Mammary epithelial cell (primary cell): ENCODE results near the gene CLMP.

Source experiments
- EZH2 ChIP-seq: IDR thresholded peaks from 2 replicates; pipeline ENCODE4 v1.6.1; 2012; ENCODE audit warnings: low read length, inconsistent platforms, borderline replicate concordance
- TF ChIP-seq, protein P1 (sequence below), 2 donors: IDR thresholded peaks in 1 of 2; conservative IDR thresholded peaks in 1 of 2; 2 replicates each; pipeline ENCODE4 v1.5.1; 2011 to 2012; ENCODE audit warnings: inconsistent platforms in 2 of 2, low read length in 2 of 2, mild to moderate bottlenecking in 2 of 2, control low read depth in 1 of 2, low read depth in 1 of 2; ENCODE audit not compliant: insufficient read depth in 1 of 2; ENCODE audit errors: extremely low read depth in 1 of 2

DNA sequence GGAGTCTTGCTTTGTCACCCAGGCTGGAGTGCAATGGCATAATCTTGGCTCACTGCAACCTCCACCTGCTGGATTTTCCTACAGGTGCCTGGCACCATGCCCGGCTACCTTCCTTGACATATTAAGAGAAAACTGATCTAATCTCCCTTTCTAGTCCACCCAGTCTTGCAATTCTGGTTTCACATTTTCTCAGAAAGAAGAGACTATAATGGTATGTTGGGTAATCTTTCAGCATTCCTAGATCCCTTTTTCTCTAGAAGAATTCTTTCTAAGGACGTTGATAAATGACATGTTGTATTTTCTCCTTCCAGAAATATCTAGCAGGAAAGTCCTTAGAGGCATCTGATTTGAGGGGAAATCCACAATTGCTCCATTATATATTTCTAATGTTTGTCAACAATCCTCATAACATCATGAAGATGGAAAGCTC lies 122.7 kb downstream of the CLMP start:
- TF ChIP-seq, protein P1, sequence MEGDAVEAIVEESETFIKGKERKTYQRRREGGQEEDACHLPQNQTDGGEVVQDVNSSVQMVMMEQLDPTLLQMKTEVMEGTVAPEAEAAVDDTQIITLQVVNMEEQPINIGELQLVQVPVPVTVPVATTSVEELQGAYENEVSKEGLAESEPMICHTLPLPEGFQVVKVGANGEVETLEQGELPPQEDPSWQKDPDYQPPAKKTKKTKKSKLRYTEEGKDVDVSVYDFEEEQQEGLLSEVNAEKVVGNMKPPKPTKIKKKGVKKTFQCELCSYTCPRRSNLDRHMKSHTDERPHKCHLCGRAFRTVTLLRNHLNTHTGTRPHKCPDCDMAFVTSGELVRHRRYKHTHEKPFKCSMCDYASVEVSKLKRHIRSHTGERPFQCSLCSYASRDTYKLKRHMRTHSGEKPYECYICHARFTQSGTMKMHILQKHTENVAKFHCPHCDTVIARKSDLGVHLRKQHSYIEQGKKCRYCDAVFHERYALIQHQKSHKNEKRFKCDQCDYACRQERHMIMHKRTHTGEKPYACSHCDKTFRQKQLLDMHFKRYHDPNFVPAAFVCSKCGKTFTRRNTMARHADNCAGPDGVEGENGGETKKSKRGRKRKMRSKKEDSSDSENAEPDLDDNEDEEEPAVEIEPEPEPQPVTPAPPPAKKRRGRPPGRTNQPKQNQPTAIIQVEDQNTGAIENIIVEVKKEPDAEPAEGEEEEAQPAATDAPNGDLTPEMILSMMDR (conservative IDR thresholded peaks at IDR 0.05 in 1 of 2, IDR thresholded peaks at IDR 0.05 in 1 of 2; ENCODE audit: extremely low read depth in 1 of 2, insufficient read depth in 1 of 2, low read depth in 1 of 2, low read length in 2 of 2) = no peak
- no peak for TF ChIP-seq EZH2
